DMS114 treated with DMSO at 0.1 percent for 48 hours (cell line): ENCODE results near the gene ATP6V0E1.
"Not testable (repeated sequence)": the region's sequence is repeated elsewhere in the genome, so short reads cannot be mapped to it uniquely, and the experiment has no call there.

ENCODE experiments used
- DNase-seq: peaks from one replicate; lab custom pipeline; 2025; ENCODE audit not compliant: unreplicated experiment; lab: John Stamatoyannopoulos, UW

ATP6V0E1 gene

DNA sequence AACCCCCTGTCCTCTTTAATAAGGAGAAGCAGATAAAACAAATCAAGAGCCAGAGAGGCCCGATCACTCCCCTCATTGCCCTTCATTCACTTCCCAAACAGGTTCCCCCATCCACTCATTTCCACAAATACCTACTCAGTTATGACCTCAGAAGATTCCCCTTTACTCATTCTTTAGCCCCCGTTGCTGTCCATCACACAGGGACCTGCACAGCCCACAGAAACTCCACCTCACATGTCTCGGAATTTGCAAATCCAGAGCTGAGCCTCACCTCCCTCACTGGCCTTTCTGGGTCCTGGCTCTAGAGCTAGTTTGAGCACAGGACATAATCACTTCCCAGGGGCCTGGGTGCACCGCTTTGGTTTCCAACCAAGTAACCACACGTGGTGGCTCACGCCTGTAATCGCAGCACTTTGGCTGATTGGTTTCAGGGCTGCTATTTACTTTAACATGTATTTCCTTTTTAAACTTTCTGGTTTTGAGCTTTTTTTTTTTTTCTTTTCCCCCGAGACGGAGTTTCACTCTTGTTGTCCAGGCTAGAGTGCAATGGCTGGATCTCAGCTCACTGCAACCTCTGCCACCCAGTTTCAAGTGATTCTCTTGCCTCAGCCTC, 17.8 kb downstream of the ATP6V0E1 start:
- DNase-seq: no peak

DNA sequence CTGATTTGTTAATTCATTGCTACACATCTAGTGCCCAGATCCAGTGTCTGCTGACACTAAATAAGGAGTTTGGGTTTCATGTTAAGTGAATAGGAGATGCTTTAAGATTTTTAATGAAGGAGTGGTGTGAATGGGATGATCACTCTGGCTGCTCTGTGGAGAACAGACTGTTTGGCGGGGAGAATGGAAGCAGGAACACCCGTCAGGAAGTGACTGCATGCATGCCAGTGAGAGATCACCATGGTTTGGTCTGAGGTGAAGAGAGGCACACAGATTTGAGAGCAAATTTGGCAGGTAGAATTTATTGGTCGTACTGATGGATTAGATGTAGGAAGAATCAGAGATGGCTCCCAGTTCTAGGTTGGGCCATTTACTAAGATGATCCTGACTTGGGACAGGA, 19.8 kb downstream of the ATP6V0E1 start:
- DNase-seq: no peak

DNA sequence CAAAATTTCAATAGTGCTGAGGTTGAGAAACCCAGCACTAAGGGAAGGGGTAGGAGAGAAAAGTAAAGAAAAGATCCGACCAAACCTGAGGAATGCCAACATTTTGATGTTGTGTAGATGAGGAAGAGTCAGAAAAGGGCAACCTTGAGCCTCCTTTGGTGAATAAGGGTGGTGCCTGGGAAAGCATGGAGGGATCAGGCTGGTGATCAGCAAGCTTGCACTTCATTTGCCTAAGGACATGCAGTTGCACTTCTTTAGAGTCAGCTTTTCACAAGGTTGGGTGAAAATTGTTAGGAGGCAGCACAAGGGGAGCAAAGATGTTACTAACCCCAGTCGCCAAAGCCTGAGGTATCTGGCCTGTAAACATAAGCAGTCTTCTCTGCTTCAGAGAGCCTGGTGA, 20.4 kb downstream of the ATP6V0E1 start:
- DNase-seq: no peak

DNA sequence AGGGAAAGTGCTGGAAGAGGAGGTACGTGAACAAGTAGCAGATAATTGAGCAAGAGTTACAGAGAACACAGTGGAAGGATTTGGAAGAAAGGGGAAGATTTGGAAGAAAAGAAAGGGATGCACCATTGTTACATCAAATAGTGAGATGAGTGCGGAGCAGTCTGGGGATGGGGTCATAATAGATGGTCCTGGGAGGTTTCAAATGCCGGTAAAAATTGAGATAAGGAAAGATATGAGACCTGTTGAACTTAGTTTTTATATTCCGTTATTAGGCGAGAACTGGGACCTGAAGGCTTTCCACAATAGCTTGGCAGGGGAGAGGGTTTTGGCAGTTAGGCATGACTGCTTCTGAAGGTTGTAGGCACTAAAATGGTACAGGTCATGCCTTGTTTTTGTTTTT, 20.9 kb downstream of the ATP6V0E1 start:
- DNase-seq: no peak

DNA sequence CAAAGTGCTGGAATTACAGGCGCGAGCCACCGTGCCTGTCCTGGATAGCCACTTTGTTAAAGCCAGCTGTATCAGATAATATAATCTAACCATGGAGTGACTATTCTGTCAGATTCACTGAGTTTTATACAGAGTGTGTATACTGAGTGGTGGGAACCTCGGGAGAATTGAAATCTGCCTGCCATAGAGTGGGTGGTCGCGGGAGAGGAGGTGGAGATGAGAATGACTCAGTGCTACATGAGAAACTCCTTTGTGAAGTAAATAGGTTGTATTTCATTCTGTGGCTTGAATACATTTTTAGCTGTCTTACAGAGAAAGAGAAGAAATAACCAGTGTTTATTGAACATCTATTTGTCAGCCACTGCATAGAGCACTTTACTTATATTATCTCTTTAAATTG, 26.4 kb downstream of the ATP6V0E1 start:
- DNase-seq: no peak

DNA sequence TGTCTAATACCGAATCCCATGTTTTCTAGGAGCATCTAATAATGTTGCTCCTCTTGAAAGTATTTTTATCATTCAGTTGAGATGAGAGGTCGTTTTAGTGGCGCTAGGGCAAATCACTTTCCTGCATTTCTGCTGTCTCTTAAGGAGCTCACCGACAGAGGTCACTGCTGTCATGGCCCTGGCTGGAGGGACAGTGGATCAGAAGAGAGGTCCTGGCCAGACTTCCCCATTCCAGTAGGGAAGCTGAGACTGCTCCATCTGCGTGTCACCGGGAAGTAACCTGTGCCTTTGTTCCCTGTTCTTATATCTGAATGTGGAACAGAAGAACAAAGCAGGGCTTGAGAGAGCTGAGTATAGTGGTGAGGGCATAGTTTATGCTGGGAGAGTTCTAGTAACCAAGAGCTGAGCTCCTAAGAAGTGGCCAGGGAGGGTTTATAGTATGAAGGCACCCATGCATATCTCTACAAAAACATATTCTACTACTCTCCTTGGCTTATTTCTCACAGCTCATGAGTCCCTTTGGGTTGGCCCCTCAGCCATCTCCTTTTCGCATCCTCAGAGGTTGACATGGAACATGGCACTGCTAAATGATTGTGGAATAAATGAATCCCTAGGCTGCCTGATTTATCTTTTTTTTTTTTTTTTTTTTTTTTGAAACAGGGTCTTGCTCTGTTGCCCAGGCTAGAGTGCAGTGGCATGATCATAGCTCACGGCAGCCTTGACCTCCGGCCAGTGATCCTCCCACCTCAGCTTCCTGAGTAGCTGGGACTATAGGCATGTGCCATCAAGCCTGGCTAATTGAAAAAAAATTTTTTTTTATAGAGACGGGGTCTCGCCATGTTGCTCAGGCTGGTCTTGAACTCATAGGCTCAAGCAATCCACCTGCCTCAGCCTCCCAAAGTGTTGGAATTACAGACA, 27.2 kb downstream of the ATP6V0E1 start:
- no peak for DNase-seq

DNA sequence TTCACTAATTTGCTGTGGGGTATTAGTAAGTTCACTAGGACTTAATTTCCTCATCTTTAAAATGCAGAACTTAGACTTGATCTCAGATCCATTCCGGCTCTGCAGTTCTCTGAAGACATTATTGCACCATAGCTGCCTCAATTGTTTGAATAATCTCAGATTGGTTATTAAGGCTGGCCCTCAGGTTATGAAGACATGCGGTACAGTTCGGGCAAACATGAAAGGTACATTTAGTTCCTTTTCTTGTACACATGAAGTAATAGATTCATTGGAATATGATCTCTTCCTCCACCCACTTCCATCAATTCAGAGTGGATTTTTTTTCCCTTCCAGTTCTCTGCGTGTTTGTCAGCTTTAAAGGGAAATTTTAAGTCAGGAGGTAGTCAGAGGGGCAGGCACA, 28.0 kb downstream of the ATP6V0E1 start:
- no peak for DNase-seq

DNA sequence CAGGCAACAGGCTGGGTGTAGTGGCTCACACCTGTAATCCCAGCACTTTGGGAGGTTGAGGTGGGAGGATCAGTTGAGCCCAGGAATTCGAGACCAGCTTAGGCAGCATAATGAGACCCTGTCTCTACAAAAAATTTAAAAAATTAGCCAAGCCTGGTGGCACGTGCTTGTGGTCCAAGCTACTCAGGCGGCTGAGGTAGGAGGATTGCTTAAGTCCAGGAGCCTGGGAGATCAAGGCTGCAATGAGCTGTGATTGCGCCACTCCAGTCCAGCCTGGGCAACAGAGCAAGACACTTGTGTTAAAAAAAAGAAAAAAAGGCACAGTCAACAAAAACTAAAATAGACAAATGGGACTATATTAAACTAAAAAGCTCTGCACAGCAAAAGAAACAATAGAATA, 29.3 kb downstream of the ATP6V0E1 start:
- no peak for DNase-seq

DNA sequence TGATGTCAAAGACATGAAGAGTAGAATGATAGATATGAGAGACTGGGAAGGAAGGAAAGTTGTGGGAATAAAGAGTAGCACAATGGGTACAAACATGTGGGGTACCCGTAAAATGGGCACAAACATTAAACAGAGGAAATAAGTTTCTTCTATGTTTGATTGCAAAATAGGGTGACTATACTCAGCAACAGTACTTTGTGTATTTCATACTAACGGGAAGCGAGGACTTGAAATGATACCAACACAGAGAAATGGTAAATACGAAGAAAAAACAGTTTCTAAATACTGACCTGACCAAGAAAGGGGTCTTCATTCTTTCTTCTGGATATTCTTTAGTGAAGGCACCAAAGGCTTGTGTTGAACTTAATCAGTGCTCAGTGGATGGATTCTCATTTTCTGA, 31.1 kb downstream of the ATP6V0E1 start:
- no peak for DNase-seq

DNA sequence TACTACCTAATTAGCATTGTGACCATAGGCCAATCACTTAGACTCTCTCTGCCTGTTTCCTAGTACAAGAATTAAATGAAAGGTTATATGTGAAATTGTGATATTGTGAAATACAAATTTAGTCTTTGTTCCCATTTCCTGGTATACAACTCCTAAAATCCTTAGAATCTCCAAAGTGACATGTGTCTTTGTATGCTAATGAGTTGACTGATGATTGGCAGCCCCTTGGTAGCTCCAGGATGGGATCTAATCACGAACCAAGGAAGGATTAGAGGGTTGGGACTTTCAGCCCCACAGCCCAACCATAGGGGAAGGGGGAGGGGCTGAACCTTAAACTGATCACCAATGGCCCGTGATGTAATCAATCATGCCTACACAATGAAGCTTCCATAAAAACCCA, 31.6 kb downstream of the ATP6V0E1 start:
- no peak for DNase-seq

DNA sequence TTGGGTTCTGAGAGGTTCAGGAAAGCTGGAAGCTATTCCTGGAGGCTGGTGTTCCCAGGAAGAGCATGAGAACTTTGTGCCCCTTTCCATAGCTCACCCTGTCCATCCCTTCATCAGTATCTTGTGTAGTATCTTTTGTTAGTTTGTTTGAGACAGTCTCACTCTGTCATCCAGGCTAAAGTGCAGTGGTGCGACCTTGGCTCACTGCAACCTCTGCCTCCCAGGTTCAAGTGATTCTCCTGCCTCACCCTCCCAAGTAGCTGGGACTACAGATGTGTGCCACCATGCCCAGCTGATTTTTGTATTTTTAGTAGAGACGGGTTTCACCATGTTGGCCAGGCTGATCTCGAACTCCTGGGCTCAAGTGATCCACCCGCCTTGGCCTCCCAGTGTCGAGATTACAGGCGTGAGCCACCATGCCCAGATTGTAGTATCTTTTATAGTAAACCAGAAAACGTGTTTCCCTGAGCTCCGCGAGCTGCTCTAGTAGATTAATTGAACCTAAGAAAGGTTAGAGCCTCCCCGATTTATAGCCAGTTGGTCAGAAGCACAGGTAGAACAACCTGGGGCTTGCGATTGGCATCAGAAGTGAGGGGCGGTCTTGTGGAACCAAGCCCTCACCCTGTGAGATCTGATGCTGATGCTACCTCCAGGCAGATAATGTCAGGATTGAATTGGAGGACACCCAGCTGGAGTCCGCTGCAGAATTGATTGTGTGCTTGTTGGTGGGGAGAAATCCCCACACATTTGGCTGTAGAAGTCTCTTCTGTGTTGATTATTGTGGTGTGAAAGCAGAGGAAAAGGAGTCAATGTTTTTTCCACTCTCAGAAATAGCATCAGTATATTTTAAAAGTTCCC, 32.3 kb downstream of the ATP6V0E1 start:
- DNase-seq: no peak

DNA sequence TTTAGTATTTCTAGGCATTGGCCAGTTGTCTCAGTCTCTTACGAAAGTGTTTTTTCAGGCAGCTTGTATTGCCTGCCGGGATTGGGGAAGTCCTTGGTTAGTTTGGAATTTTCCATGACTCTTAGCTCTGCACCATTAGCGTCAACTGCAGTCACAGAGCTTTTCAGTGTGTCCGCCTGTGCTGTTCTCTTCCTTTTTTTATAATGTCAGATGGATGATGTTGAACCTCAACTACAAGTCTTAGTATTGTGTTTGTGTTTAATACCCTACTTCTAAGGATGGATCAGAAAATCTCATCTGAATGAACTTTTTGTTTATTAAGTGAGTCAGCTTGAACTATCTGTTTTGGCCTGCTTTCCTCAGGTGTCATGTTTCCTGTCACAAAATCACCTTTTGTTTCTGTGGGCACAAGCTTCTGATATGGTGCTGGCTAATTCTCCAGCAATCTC, 33.1 kb downstream of the ATP6V0E1 start:
- no peak for DNase-seq

DNA sequence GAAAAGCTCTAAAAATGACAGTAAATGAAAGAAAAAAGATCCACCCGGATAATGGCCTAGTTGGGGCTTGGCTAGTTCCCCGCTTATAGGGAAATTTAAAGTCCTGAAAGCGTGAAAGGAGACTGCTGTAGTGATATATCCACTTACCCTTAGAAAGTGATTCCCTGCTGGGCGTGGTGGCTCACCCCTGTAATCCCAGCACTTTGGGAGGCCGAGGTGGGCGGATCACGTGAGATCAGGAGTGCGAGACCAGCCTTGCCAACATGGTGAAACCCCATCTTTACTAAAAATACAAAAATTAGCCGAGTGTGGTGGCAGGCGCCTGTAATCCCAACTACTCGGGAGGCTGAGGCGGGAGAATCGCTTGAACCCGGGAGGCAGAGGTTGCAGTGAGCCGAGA, 33.5 kb downstream of the ATP6V0E1 start:
- not testable (repeated sequence) for DNase-seq

DNA sequence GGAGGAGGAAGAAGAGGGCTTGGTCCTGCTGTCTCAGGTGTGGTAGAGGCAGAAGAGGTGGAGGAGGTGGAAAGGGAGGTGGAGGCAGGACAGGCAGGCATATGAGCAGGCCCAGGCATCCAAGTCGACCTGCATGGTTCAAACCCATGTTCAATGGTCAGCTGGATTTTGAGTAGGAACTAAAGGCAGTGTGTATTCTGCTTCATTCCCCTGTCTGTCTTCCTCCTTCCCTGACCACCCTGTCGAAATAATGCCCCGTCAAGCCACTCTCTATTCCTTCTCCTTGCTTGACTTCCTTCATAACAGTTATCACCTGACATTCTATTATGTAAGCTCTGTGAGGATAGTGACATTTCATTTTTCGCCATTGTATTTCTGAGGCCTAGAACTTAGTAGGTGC, 34.8 kb downstream of the ATP6V0E1 start:
- DNase-seq: no peak

DNA sequence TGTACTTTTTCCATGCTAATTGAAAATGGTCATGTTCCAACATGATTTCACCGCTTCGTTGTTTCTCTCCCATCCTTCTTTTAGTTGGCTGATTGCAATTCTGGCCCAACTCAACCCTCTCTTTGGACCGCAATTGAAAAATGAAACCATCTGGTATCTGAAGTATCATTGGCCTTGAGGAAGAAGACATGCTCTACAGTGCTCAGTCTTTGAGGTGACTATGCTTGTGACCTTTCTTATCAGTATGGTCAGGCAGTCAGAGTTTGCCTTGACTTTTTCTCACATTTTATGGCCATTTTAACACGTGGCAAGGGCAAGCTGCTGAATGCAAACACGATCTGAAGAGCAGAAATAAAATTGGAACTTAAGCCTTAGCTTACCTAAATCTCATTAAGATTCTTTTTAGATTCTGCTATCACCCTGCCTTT, 36.6 kb downstream of the ATP6V0E1 start:
- DNase-seq: no peak

DNA sequence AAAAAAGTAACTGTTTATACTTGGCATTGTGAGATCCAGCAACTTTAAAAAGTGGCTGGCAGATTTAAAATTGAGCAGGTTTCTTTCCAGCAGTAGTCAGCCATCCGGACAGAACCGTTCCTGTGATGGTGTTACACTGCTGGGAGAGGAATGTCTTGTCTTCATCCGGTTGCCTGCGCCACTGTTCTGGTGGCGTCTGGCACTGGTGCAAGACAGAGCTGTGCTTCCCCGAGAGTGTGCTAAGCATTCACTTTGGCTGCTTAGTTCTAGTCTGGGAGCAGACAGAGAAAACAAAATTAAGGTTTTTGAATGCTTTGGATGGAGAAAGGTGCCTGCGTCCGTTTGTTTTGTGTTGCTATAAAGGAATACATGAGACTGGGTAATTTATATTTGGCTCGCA, 37.1 kb downstream of the ATP6V0E1 start:
- DNase-seq: no peak

DNA sequence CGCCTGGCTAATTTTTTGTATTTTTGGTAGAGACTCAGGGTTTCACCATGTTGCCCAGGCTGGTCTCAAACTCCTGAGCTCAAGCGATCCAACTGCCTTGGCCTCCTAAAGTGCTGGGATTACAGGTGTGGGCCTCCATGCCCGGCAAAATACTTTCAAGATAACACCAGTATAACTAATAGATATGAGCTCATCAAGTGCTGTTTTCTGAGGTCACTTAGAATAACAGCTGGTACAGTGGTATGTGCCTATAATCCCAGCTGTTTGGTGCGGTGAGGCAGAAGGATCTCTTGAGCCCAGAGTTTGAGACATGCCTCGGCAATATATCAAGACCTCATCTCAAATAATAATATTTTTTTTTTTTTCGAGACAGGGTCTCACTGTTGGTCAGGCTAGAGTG, 42.1 kb downstream of the ATP6V0E1 start:
- no peak for DNase-seq

DNA sequence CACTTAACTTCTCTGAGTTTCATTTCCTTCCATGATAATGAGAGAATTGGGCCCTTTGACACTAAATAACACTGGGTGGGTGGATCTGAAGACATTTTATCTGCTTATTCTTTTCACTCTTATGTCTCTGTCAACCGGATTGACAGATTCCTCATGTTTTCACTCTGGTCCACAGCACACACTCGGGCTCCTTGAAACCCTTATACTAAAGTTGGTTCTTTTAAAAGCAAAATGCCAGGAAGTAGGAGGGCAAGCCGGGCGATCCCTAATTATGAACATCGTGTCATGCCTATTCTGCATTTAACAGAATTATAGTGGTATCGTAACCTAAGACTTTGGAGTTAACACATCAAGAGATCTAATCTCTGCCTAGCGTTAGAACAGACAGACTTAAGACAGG, 44.3 kb downstream of the ATP6V0E1 start:
- DNase-seq: no peak

DNA sequence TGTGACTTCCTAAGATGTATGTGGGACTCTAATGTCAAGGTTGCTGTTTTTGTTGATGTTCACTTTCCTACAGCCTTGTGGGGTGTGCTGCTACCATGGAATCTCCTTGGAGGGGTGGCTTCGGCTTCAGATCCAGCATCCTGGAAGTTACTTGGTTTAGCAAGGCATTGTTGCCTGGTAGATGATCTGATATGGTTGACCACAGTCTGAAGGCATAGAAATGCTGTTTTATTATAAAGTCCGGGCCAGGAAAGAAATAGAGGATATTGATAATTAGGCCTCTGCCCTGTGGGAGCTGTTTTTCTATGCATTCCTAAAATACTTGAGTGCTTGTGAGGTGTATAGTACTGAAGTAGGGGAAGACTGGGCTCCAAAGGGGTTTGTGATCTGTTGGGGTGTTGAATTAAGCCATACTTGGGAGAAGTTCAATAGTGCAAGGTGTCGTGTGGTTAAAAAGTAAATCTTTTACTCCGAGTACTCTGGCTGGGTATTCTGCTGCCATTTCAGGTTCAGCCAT, 45.3 kb downstream of the ATP6V0E1 start:
- no peak for DNase-seq

DNA sequence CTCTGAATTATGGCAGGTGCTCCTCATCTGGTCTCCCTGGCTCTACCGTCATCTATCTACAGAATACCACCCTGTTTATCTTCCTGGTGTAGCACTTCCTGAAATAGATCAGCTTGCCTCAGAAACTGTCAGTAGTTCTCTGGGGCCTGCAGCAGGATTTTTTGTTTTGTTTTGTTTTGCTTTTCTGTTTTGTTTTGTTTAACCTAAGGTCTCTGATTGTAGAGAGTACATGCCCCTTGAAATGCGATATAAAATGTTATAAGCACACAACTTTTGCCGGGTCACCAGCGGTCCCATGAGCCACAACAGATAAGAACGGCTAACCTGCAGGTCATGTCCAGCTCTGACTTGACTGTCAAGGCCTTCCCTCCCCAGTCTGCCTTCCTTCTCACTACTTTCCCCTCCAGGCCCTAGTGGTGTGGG, 45.9 kb downstream of the ATP6V0E1 start:
- no peak for DNase-seq

DNA sequence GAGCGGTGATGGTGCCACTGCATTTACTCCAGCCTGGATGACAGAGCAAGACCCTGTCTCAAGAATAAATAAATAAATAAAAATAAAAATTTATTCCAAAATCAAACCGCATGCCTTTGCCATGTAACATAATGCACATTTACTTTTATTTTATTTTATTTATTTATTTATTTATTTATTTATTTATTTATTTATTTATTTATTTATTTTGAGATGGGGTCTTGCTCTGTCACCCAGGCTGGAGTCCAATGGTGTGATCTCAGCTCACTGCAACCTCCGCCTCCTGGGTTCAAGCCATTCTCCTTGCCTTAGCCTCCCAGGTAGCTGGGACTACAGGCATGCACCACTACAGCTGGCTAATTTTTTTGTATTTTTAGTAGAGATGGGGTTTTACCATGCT, 48.5 kb downstream of the ATP6V0E1 start:
- not testable (repeated sequence) for DNase-seq
